K562 (cell line): ENCODE measurements around the gene PITPNM3. TPM values are rescaled to one million over a fixed set of nuclear protein-coding genes. Genes with fewer than 3 reads are reported as not detected.
A peak's percentile ranks its signal among the peaks of the same experiment; 100 is the strongest.

Source experiments
- ATAC-seq: fragments of 200-7000 bp; cut with Tn5 transposase; 3 replicates; pipeline ENCODE4 v1.9.1; 2020; ENCODE audit warnings: moderate library complexity
- BruUV-seq: library from RNA; stranded (reverse); fragments of 400-500 nt; replicated peaks from 2 replicates; lab custom pipeline; 2021; lab: Mats Ljungman, UMichigan
- CTCF ChIA-PET: fragments of 300-600 bp; formaldehyde crosslinking; extraction: SDS; loops from one replicate; lab custom pipeline; 2021; ENCODE audit warnings: low intra/inter-chr PET ratio; lab: Yijun Ruan, JAX
- POLR2A ChIA-PET: fragments of 300-600, 350-650 bp; sonication (Branson Sonifier 250); formaldehyde crosslinking; extraction: SDS; loops from one replicate; lab custom pipeline; 2021; ENCODE audit warnings: antibody characterized with exemption, inconsistent platforms; lab: Yijun Ruan, JAX
- DNase-seq, 4 experiments: peaks; one replicate each; pipeline versions ENCODE4 v3.0.0 to v3.0.0-alpha.2; 2011 to 2018; ENCODE audit warnings: low spot score in 3 of 4, mixed read lengths in 3 of 4; ENCODE audit errors: extremely low read depth in 1 of 4
- FAIRE-seq: peaks from 2 replicates; lab custom pipeline; 2011; peaks lifted over from hg19 to GRCh38; lab: Jason Lieb, UNC
- H2AFZ ChIP-seq: 2 replicates; pipeline ENCODE4 v1.6.0; 2011; ENCODE audit warnings: low read depth, low read length, control low read depth, inconsistent platforms
- H3K27ac ChIP-seq: fragments of 200-600 bp; 3 replicates; pipeline ENCODE4 v1.8.0; 2011; ENCODE audit warnings: low read depth, mild to moderate bottlenecking, control low read depth, inconsistent platforms, low read length, moderate library complexity, mixed read lengths; ENCODE audit errors: extremely low read depth
- H3K27me3 ChIP-seq, 2 experiments: fragments of 300-600 bp in 1 of 2; 2 replicates in 1 of 2; 3 replicates in 1 of 2; pipeline versions ENCODE4 v1.6.0 to v1.8.0; 2011; ENCODE audit warnings: inconsistent platforms in 2 of 2, low read length in 2 of 2, mild to moderate bottlenecking in 1 of 2, mixed read lengths in 1 of 2, moderate library complexity in 1 of 2; ENCODE audit not compliant: control insufficient read depth in 2 of 2, insufficient read depth in 2 of 2
- H3K36me3 ChIP-seq: fragments of 300-600 bp; 3 replicates; pipeline ENCODE4 v1.8.0; 2011; ENCODE audit warnings: mild to moderate bottlenecking, low read length, inconsistent platforms; ENCODE audit not compliant: control insufficient read depth, insufficient read depth
- H3K4me1 ChIP-seq, 2 experiments: fragments of 200-600 bp in 1 of 2; replicated peaks in 1 of 2; 2 replicates in 1 of 2; 3 replicates in 1 of 2; pipeline versions ENCODE4 v1.5.1 to v1.8.0; 2011; ENCODE audit warnings: inconsistent platforms in 2 of 2, low read length in 2 of 2, mild to moderate bottlenecking in 1 of 2, mixed read lengths in 1 of 2, moderate library complexity in 1 of 2; ENCODE audit not compliant: control insufficient read depth in 2 of 2, insufficient read depth in 2 of 2
- H3K4me2 ChIP-seq: 2 replicates; pipeline ENCODE4 v1.6.1; 2011; ENCODE audit warnings: low read length, control low read depth, inconsistent platforms, mixed read lengths; ENCODE audit not compliant: insufficient read depth
- H3K4me3 ChIP-seq: fragments of 200-600 bp; sonication (generic), shearing (Covaris generic); 2 replicates; pipeline ENCODE4 v1.5.1; 2016; ENCODE audit warnings: control low read depth, inconsistent platforms
- H3K79me2 ChIP-seq: fragments of 200-600 bp; 3 replicates; pipeline ENCODE4 v1.8.0; 2011; ENCODE audit warnings: low read length, inconsistent platforms; ENCODE audit not compliant: control insufficient read depth, insufficient read depth
- H3K9ac ChIP-seq, 2 experiments: 2 replicates each; pipeline versions ENCODE4 v1.6.0 to v1.6.1; 2011; ENCODE audit warnings: low read depth in 2 of 2, low read length in 2 of 2, control low read depth in 1 of 2, inconsistent platforms in 1 of 2, mild to moderate bottlenecking in 1 of 2, mixed read lengths in 1 of 2; ENCODE audit not compliant: insufficient read depth in 1 of 2
- H3K9me1 ChIP-seq: one replicate; pipeline ENCODE4 v1.6.0; 2011; ENCODE audit warnings: inconsistent platforms, mild to moderate bottlenecking, low read length, moderate library complexity; ENCODE audit not compliant: control insufficient read depth, insufficient read depth
- H3K9me3 ChIP-seq: replicated peaks from 2 replicates; pipeline ENCODE4 v1.5.1; 2011; ENCODE audit warnings: low read depth, low read length, inconsistent platforms; ENCODE audit not compliant: control insufficient read depth, insufficient read depth
- H4K20me1 ChIP-seq: replicated peaks from 2 replicates; pipeline ENCODE4 v1.6.1; 2011; ENCODE audit warnings: low read length, inconsistent platforms, mixed read lengths; ENCODE audit not compliant: control insufficient read depth, insufficient read depth
- DACH1 ChIP-seq: fragments of 450-650 bp; IDR thresholded peaks from 2 replicates; pipeline ENCODE4 v1.6.1; 2018; ENCODE audit not compliant: partially characterized antibody
- DPF2 ChIP-seq: fragments of 450-650 bp; IDR thresholded peaks from 2 replicates; pipeline ENCODE4 v1.6.1; 2016
- E2F3 ChIP-seq: fragments of 250-450 bp; sonication (Bioruptor Pico); IDR thresholded peaks from 2 replicates; pipeline ENCODE4 v1.4.0; 2020; ENCODE audit warnings: mild to moderate bottlenecking
- ETS2 ChIP-seq: IDR thresholded peaks from 2 replicates; pipeline ENCODE4 v1.6.1; 2016; ENCODE audit warnings: borderline replicate concordance, missing genetic modification characterization, mild to moderate bottlenecking, moderate library complexity, missing compliant biosample characterization; ENCODE audit not compliant: poor library complexity, severe bottlenecking
- KLF1 ChIP-seq: fragments of 450-650 bp; IDR thresholded peaks from 2 replicates; pipeline ENCODE4 v1.6.1; 2016; ENCODE audit warnings: missing genetic modification characterization, missing compliant biosample characterization
- SREBF1 ChIP-seq: fragments of 150-350 bp; IDR thresholded peaks from 2 replicates; pipeline ENCODE4 v1.6.1; 2014; ENCODE audit warnings: antibody characterized with exemption, low read depth, low read length, borderline replicate concordance
- ZBTB8A ChIP-seq: fragments of 450-650 bp; IDR thresholded peaks from 2 replicates; pipeline ENCODE4 v1.6.1; 2018; ENCODE audit warnings: mild to moderate bottlenecking, moderate library complexity; ENCODE audit not compliant: partially characterized antibody
- ZNF282 ChIP-seq: sonication (generic); formaldehyde crosslinking; IDR thresholded peaks from 2 replicates; pipeline ENCODE4 v1.8.1; 2023; ENCODE audit warnings: missing genetic modification reagents
- WGBS: fragments of 100-300 bp; shearing (Covaris generic); methylation state at CpG from one replicate; pipeline ENCODE4 v1.1.6; 2016; ENCODE audit warnings: low coverage, mixed read lengths; ENCODE audit not compliant: insufficient coverage; ENCODE audit errors: missing lambda C conversion rate; 5-methylcytosine and 5-hydroxymethylcytosine counted together
- in situ Hi-C: fragments of 300-500 bp; cut with MboI; formaldehyde crosslinking; loops from 4 replicates; pipeline ENCODE4 v1.15.0; 2018; ENCODE audit warnings: inconsistent platforms, mixed read lengths
- intact Hi-C: fragments of 100-400 bp; cut with micrococcal nuclease; formaldehyde crosslinking; loops from 2 replicates; pipeline ENCODE4 v1.14.2; 2022
- polyA plus RNA-seq, 8 experiments: library from polyadenylated mRNA; depleted of rRNA in 4 of 8; stranded (reverse) in 5 of 8; unstranded in 3 of 8; fragments of >200 nt; fragmentation: Nextera tagmentation in 2 of 8; fragmentation: Illumina TruSeq in 1 of 8; extraction: Ambion mirVana in 2 of 8; extraction: Trizol in 1 of 8; gene quantifications; 2 replicates each; pipeline versions ENCODE4 v1.2.1 to v1.2.3, GENCODE V29; 2011 to 2014; ENCODE audit warnings: inconsistent platforms in 1 of 8, missing spikeins in 1 of 8
- total RNA-seq, 7 experiments: library from RNA; depleted of rRNA in 6 of 7; stranded (reverse); fragments of >200 nt in 6 of 7; fragmentation: Illumina TruSeq in 2 of 7; extraction: Trizol in 2 of 7; gene quantifications; 2 replicates each; pipeline versions ENCODE4 v1.2.1 to v1.2.3, GENCODE V29; 2011 to 2021; ENCODE audit warnings: low replicate concordance in 1 of 7
- TF ChIP-seq, protein P1 (sequence below): fragments of 450-650 bp; formaldehyde crosslinking; IDR thresholded peaks from 2 replicates; pipeline ENCODE4 v1.4.0; 2020; ENCODE audit warnings: mild to moderate bottlenecking, mixed read lengths
- TF ChIP-seq, protein P2 (sequence below): sonication (generic); formaldehyde crosslinking; IDR thresholded peaks from 2 replicates; pipeline ENCODE4 v1.8.0; 2022; ENCODE audit warnings: mild to moderate bottlenecking, low read depth, missing genetic modification reagents

PITPNM3 gene
- total and polyA plus RNA-seq, 9 of the 15 experiments (the other 6 are each of a cell fraction or from before 2014, with no cell fraction given), result 0.14 to 0.38 (median 0.22) TPM; not detected in 2

DNA sequence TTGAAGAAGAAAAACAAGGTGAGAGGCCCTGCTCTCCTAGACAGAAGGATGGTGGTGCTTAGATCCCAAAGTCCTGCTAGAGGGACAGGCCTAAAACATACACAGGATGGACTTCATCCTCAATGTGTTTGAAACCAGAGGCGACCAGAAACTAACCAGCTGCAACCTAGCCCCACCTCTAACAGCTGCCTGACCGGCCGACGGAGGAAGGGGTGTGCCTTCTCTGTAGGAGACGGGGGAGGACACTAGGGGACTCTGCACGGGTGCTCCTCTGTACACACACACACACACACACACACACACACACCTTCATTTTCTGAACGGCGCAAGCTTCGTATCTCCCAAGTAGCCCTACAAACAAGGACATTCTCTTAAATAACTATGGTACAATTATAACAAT lies 24.3 kb upstream of the PITPNM3 start:
- no peaks in the 10 kb centered on the region for H3K9me3 ChIP-seq
- H3K79me2 ChIP-seq, result no peaks in the 10 kb centered on the region
- no peak overlapping the region for H3K27ac ChIP-seq
- ChIA-PET POLR2A (no interaction called here), CTCF (no interaction called here)
- no TSS peak for BruUV-seq
- H3K9ac ChIP-seq, result no peak overlapping the region
- H3K4me3 ChIP-seq, result no peak overlapping the region
- H3K4me1 ChIP-seq, result peaks cover 6 to 9% of the 10 kb centered on the region in 2 experiments
- no peak overlapping the region for H3K4me2 ChIP-seq
- in situ Hi-C loops (no loop called here), intact Hi-C loops (no loop called here)
- H4K20me1 ChIP-seq, result no peaks in the 10 kb centered on the region
- TF ChIP-seq DPF2 (no peak), KLF1 (tag) (no peak)
- WGBS, result 42% methylated on average over 8 of the region's 9 CpGs
- H2AFZ ChIP-seq, result no peak overlapping the region
- H3K27me3 ChIP-seq, result no peaks in the 10 kb centered on the region
- DNase-seq (peak; percentile 24 to 42 (median 38)), FAIRE-seq (no peak), ATAC-seq (peak; percentile 53; the same call in 1 of the 3 replicates)
- H3K9me1 ChIP-seq, result no peaks in the 10 kb centered on the region
- peaks cover 18% of the 10 kb centered on the region; the same call in 2 of the 3 replicates for H3K36me3 ChIP-seq

DNA sequence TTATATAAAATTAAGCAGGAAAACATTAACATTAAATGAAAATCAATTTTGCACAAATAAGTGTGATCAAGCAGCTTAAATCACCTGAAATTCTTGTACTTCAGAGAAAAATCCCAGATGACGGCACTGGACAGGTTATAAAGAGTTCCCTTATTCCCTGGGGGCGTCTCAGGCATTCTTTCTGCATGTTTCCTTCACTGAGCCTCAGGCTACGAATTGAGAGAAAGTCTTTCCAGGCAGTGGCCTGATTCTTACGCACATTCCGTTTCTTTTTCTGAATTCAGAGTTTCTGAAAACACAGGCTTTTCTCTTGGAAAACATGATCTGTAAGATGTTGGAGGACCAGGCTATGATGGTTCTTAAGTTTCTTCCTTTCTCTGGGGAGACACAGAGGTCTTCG lies 22.1 kb upstream of the PITPNM3 start:
- DNase-seq (no peak), ATAC-seq (no peak), FAIRE-seq (no peak)
- POLR2A ChIA-PET, result no interaction called here
- H3K9me3 ChIP-seq, result no peaks in the 10 kb centered on the region
- no peaks in the 10 kb centered on the region for H3K27me3 ChIP-seq
- no peak overlapping the region for H3K27ac ChIP-seq
- CTCF ChIA-PET, result no interaction called here
- H3K9me1 ChIP-seq, result peaks cover 3% of the 10 kb centered on the region
- H3K9ac ChIP-seq, result no peak overlapping the region
- H3K79me2 ChIP-seq, result no peaks in the 10 kb centered on the region
- in situ Hi-C loops, result no loop called here
- intact Hi-C loops, result no loop called here
- H3K4me2 ChIP-seq, result no peak overlapping the region
- H3K4me3 ChIP-seq, result no peak overlapping the region
- WGBS, result 58% methylated on average over 5 of the region's 6 CpGs
- no TSS peak for BruUV-seq
- peaks cover 15 to 19% of the 10 kb centered on the region in 2 experiments for H3K4me1 ChIP-seq
- H2AFZ ChIP-seq, result no peak overlapping the region
- TF ChIP-seq ZBTB8A (no peak), SREBF1 (no peak), DACH1 (no peak), ZNF282 (CRISPR knock-in tag) (no peak), E2F3 (no peak), ETS2 (no peak)
- TF ChIP-seq, protein P1, sequence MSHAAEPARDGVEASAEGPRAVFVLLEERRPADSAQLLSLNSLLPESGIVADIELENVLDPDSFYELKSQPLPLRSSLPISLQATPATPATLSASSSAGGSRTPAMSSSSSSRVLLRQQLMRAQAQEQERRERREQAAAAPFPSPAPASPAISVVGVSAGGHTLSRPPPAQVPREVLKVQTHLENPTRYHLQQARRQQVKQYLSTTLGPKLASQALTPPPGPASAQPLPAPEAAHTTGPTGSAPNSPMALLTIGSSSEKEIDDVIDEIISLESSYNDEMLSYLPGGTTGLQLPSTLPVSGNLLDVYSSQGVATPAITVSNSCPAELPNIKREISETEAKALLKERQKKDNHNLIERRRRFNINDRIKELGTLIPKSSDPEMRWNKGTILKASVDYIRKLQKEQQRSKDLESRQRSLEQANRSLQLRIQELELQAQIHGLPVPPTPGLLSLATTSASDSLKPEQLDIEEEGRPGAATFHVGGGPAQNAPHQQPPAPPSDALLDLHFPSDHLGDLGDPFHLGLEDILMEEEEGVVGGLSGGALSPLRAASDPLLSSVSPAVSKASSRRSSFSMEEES (CRISPR knock-in tag), result no peak
- TF ChIP-seq, protein P2, sequence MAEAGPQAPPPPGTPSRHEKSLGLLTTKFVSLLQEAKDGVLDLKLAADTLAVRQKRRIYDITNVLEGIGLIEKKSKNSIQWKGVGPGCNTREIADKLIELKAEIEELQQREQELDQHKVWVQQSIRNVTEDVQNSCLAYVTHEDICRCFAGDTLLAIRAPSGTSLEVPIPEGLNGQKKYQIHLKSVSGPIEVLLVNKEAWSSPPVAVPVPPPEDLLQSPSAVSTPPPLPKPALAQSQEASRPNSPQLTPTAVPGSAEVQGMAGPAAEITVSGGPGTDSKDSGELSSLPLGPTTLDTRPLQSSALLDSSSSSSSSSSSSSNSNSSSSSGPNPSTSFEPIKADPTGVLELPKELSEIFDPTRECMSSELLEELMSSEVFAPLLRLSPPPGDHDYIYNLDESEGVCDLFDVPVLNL, result no peak
- no peaks in the 10 kb centered on the region for H4K20me1 ChIP-seq
- peaks cover 15% of the 10 kb centered on the region; the same call in 2 of the 3 replicates for H3K36me3 ChIP-seq
